K562 (cell line): ENCODE results near the gene NRTN. TPM values are rescaled to one million over a fixed set of nuclear protein-coding genes. Genes with fewer than 3 reads are reported as not detected.

ENCODE experiments used
- ATAC-seq: fragments of 200-7000 bp; cut with Tn5 transposase; 3 replicates; pipeline ENCODE4 v1.9.1; 2020; ENCODE audit warnings: moderate library complexity
- BruUV-seq: library from RNA; stranded (reverse); fragments of 400-500 nt; replicated peaks from 2 replicates; lab custom pipeline; 2021; lab: Mats Ljungman, UMichigan
- CTCF ChIA-PET: fragments of 300-600 bp; formaldehyde crosslinking; extraction: SDS; loops from one replicate; lab custom pipeline; 2021; ENCODE audit warnings: low intra/inter-chr PET ratio; lab: Yijun Ruan, JAX
- POLR2A ChIA-PET: fragments of 300-600, 350-650 bp; sonication (Branson Sonifier 250); formaldehyde crosslinking; extraction: SDS; loops from one replicate; lab custom pipeline; 2021; ENCODE audit warnings: antibody characterized with exemption, inconsistent platforms; lab: Yijun Ruan, JAX
- DNase-seq, 4 experiments: peaks; one replicate each; pipeline versions ENCODE4 v3.0.0 to v3.0.0-alpha.2; 2011 to 2018; ENCODE audit warnings: low spot score in 3 of 4, mixed read lengths in 3 of 4; ENCODE audit errors: extremely low read depth in 1 of 4
- FAIRE-seq: peaks from 2 replicates; lab custom pipeline; 2011; peaks lifted over from hg19 to GRCh38; lab: Jason Lieb, UNC
- H2AFZ ChIP-seq: 2 replicates; pipeline ENCODE4 v1.6.0; 2011; ENCODE audit warnings: low read depth, low read length, control low read depth, inconsistent platforms
- H3K27ac ChIP-seq: fragments of 200-600 bp; 3 replicates; pipeline ENCODE4 v1.8.0; 2011; ENCODE audit warnings: low read depth, mild to moderate bottlenecking, control low read depth, inconsistent platforms, low read length, moderate library complexity, mixed read lengths; ENCODE audit errors: extremely low read depth
- H3K27me3 ChIP-seq, 2 experiments: fragments of 300-600 bp in 1 of 2; 2 replicates in 1 of 2; 3 replicates in 1 of 2; pipeline versions ENCODE4 v1.6.0 to v1.8.0; 2011; ENCODE audit warnings: inconsistent platforms in 2 of 2, low read length in 2 of 2, mild to moderate bottlenecking in 1 of 2, mixed read lengths in 1 of 2, moderate library complexity in 1 of 2; ENCODE audit not compliant: control insufficient read depth in 2 of 2, insufficient read depth in 2 of 2
- H3K36me3 ChIP-seq: fragments of 300-600 bp; 3 replicates; pipeline ENCODE4 v1.8.0; 2011; ENCODE audit warnings: mild to moderate bottlenecking, low read length, inconsistent platforms; ENCODE audit not compliant: control insufficient read depth, insufficient read depth
- H3K4me1 ChIP-seq, 2 experiments: fragments of 200-600 bp in 1 of 2; replicated peaks in 1 of 2; 2 replicates in 1 of 2; 3 replicates in 1 of 2; pipeline versions ENCODE4 v1.5.1 to v1.8.0; 2011; ENCODE audit warnings: inconsistent platforms in 2 of 2, low read length in 2 of 2, mild to moderate bottlenecking in 1 of 2, mixed read lengths in 1 of 2, moderate library complexity in 1 of 2; ENCODE audit not compliant: control insufficient read depth in 2 of 2, insufficient read depth in 2 of 2
- H3K4me2 ChIP-seq: 2 replicates; pipeline ENCODE4 v1.6.1; 2011; ENCODE audit warnings: low read length, control low read depth, inconsistent platforms, mixed read lengths; ENCODE audit not compliant: insufficient read depth
- H3K4me3 ChIP-seq: fragments of 200-600 bp; sonication (generic), shearing (Covaris generic); 2 replicates; pipeline ENCODE4 v1.5.1; 2016; ENCODE audit warnings: control low read depth, inconsistent platforms
- H3K79me2 ChIP-seq: fragments of 200-600 bp; 3 replicates; pipeline ENCODE4 v1.8.0; 2011; ENCODE audit warnings: low read length, inconsistent platforms; ENCODE audit not compliant: control insufficient read depth, insufficient read depth
- H3K9ac ChIP-seq, 2 experiments: 2 replicates each; pipeline versions ENCODE4 v1.6.0 to v1.6.1; 2011; ENCODE audit warnings: low read depth in 2 of 2, low read length in 2 of 2, control low read depth in 1 of 2, inconsistent platforms in 1 of 2, mild to moderate bottlenecking in 1 of 2, mixed read lengths in 1 of 2; ENCODE audit not compliant: insufficient read depth in 1 of 2
- H3K9me1 ChIP-seq: one replicate; pipeline ENCODE4 v1.6.0; 2011; ENCODE audit warnings: inconsistent platforms, mild to moderate bottlenecking, low read length, moderate library complexity; ENCODE audit not compliant: control insufficient read depth, insufficient read depth
- H3K9me3 ChIP-seq: replicated peaks from 2 replicates; pipeline ENCODE4 v1.5.1; 2011; ENCODE audit warnings: low read depth, low read length, inconsistent platforms; ENCODE audit not compliant: control insufficient read depth, insufficient read depth
- H4K20me1 ChIP-seq: replicated peaks from 2 replicates; pipeline ENCODE4 v1.6.1; 2011; ENCODE audit warnings: low read length, inconsistent platforms, mixed read lengths; ENCODE audit not compliant: control insufficient read depth, insufficient read depth
- CCNT2 ChIP-seq: IDR thresholded peaks from 2 replicates; pipeline ENCODE4 v1.6.1; 2011; ENCODE audit warnings: borderline replicate concordance, low read depth, mild to moderate bottlenecking, moderate library complexity, mixed read lengths, low read length; ENCODE audit not compliant: insufficient read length; ENCODE audit errors: extremely low read depth
- MEIS2 ChIP-seq: fragments of 450-650 bp; IDR thresholded peaks from 2 replicates; pipeline ENCODE4 v1.6.1; 2014; ENCODE audit warnings: mild to moderate bottlenecking; ENCODE audit not compliant: partially characterized antibody
- RAD21 ChIP-seq, 2 experiments: fragments of 250-450 bp in 1 of 2; fragments of 450-650 bp in 1 of 2; sonication (Bioruptor Pico) in 1 of 2; formaldehyde crosslinking in 1 of 2; IDR thresholded peaks in 1 of 2; conservative IDR thresholded peaks in 1 of 2; 2 replicates each; pipeline versions ENCODE4 v1.4.0 to v1.8.0; 2020 to 2022; ENCODE audit warnings: mild to moderate bottlenecking in 2 of 2, moderate library complexity in 1 of 2
- SPI1 ChIP-seq: IDR thresholded peaks from 2 replicates; pipeline ENCODE4 v1.6.1; 2011; ENCODE audit warnings: low read depth, low read length, control low read depth, borderline replicate concordance
- WGBS: fragments of 100-300 bp; shearing (Covaris generic); methylation state at CpG from one replicate; pipeline ENCODE4 v1.1.6; 2016; ENCODE audit warnings: low coverage, mixed read lengths; ENCODE audit not compliant: insufficient coverage; ENCODE audit errors: missing lambda C conversion rate; 5-methylcytosine and 5-hydroxymethylcytosine counted together
- in situ Hi-C: fragments of 300-500 bp; cut with MboI; formaldehyde crosslinking; loops from 4 replicates; pipeline ENCODE4 v1.15.0; 2018; ENCODE audit warnings: inconsistent platforms, mixed read lengths
- intact Hi-C: fragments of 100-400 bp; cut with micrococcal nuclease; formaldehyde crosslinking; loops from 2 replicates; pipeline ENCODE4 v1.14.2; 2022
- polyA plus RNA-seq, 8 experiments: library from polyadenylated mRNA; depleted of rRNA in 4 of 8; stranded (reverse) in 5 of 8; unstranded in 3 of 8; fragments of >200 nt; fragmentation: Nextera tagmentation in 2 of 8; fragmentation: Illumina TruSeq in 1 of 8; extraction: Ambion mirVana in 2 of 8; extraction: Trizol in 1 of 8; gene quantifications; 2 replicates each; pipeline versions ENCODE4 v1.2.1 to v1.2.3, GENCODE V29; 2011 to 2014; ENCODE audit warnings: inconsistent platforms in 1 of 8, missing spikeins in 1 of 8
- total RNA-seq, 7 experiments: library from RNA; depleted of rRNA in 6 of 7; stranded (reverse); fragments of >200 nt in 6 of 7; fragmentation: Illumina TruSeq in 2 of 7; extraction: Trizol in 2 of 7; gene quantifications; 2 replicates each; pipeline versions ENCODE4 v1.2.1 to v1.2.3, GENCODE V29; 2011 to 2021; ENCODE audit warnings: low replicate concordance in 1 of 7

NRTN gene
- total and polyA plus RNA-seq, 9 of the 15 experiments (the other 6 are each of a cell fraction or from before 2014, with no cell fraction given) = 0.62 to 8.1 (median 1.6) TPM; not detected in 2

- Histone ChIP-seq H3K36me3 (no peaks in the 10 kb centered on the region), H3K4me1 (peaks cover 0 to 23% of the 10 kb centered on the region in 2 experiments; a peak in 2 of 5 replicates), H3K9me3 (no peaks in the 10 kb centered on the region), H3K4me2 (no peak overlapping the region), H3K9ac (no peak overlapping the region; a peak in 2 of 4 replicates), H3K27ac (no peak overlapping the region), H2AFZ (no peak overlapping the region), H4K20me1 (0 out of 2 replicates have a peak, but pooled peaks cover 3% of the 10 kb centered on the region), H3K9me1 (no peaks in the 10 kb centered on the region), H3K79me2 (no peaks in the 10 kb centered on the region), H3K4me3 (no peak overlapping the region), H3K27me3 (peaks cover 2 to 16% of the 10 kb centered on the region in 2 experiments; a peak in 2 of 5 replicates)
- intact Hi-C loops (no loop called here), in situ Hi-C loops (no loop called here)
- ChIA-PET POLR2A (no interaction called here), CTCF (no interaction called here)
- 42% methylated on average over 30 of the region's 31 CpGs for WGBS
- TF ChIP-seq MEIS2 (peak; percentile 49), RAD21 (CRISPR knock-in tag; conservative IDR thresholded peaks at IDR 0.05 in 1 of 2, IDR thresholded peaks at IDR 0.05 in 1 of 2) (peak in 1 of 2 experiments; percentile 22; a peak in 1 of 4 replicates), SPI1 (0 out of 2 replicates have a peak, but pooled peaks have one; percentile 25), CCNT2 (no peak)
- ATAC-seq (peak; percentile 64; the same call in 2 of the 3 replicates), FAIRE-seq (no peak), DNase-seq (peak in 1 of 4 experiments; percentile 5)
- no TSS peak for BruUV-seq
These were observed 62.6 kb downstream of the NRTN start for GRCh38 chr19:5867201-5868136.
